ENCODE measurements around the gene HOXA6.

HOXA6 gene

GRCh38 chr7:27124902-27125689 is 22.5 kb downstream of the HOXA6 start:
- Histone ChIP-seq H4K20me1 (ENCODE audit: insufficient read depth, low read length) (no peaks in the 10 kb centered on the region), H3K9ac (ENCODE audit: low read length) (no peak overlapping the region), H3K27ac (ENCODE audit: low read depth, low read length, poor library complexity, severe bottlenecking) (no peak overlapping the region), H3K9me2 (ENCODE audit: low read depth, low read length) (no peaks in the 10 kb centered on the region), H3K4me3 (ENCODE audit: low read depth, low read length, poor library complexity, severe bottlenecking) (no peak overlapping the region), H3K4me1 (ENCODE audit: insufficient read depth, low read length, severe bottlenecking) (no peaks in the 10 kb centered on the region), H3F3A (ENCODE audit: insufficient read depth, low read length) (no peaks in the 10 kb centered on the region), H3K4me2 (ENCODE audit: low read length) (no peak overlapping the region), H3K27me3 (ENCODE audit: insufficient read depth, low read length) (no peaks in the 10 kb centered on the region; the same call in 1 of the 2 replicates), H3K36me3 (ENCODE audit: insufficient read depth, low read length) (no peaks in the 10 kb centered on the region), H3K9me3 (ENCODE audit: low read length) (no peaks in the 10 kb centered on the region), H3K79me2 (ENCODE audit: insufficient read depth, low read length) (no peaks in the 10 kb centered on the region), H2AFZ (ENCODE audit: low read length) (no peak overlapping the region)
- no peak for TF ChIP-seq CTCF (IDR thresholded peaks at IDR 0.05; ENCODE audit: low read length)

- Histone ChIP-seq H3K27me3 (ENCODE audit: insufficient read depth, low read length) (no peaks in the 10 kb centered on the region; the same call in 1 of the 2 replicates), H4K20me1 (ENCODE audit: insufficient read depth, low read length) (no peaks in the 10 kb centered on the region), H3K4me3 (ENCODE audit: low read depth, low read length, poor library complexity, severe bottlenecking) (no peak overlapping the region)
Observed at GRCh38 chr7:27124096-27124901, 23.3 kb downstream of the HOXA6 start.

GRCh38 chr7:27123477-27124053 is 24.0 kb downstream of the HOXA6 start:
- Histone ChIP-seq H3K4me3 (ENCODE audit: low read depth, low read length, poor library complexity, severe bottlenecking) (no peak overlapping the region), H4K20me1 (ENCODE audit: insufficient read depth, low read length) (no peaks in the 10 kb centered on the region), H3K79me2 (ENCODE audit: insufficient read depth, low read length) (no peaks in the 10 kb centered on the region), H3K4me1 (ENCODE audit: insufficient read depth, low read length, severe bottlenecking) (no peaks in the 10 kb centered on the region), H3K9ac (ENCODE audit: low read length) (no peak overlapping the region), H3K9me2 (ENCODE audit: low read depth, low read length) (no peaks in the 10 kb centered on the region), H3F3A (ENCODE audit: insufficient read depth, low read length) (no peaks in the 10 kb centered on the region), H3K36me3 (ENCODE audit: insufficient read depth, low read length) (no peaks in the 10 kb centered on the region), H3K27me3 (ENCODE audit: insufficient read depth, low read length) (no peaks in the 10 kb centered on the region; the same call in 1 of the 2 replicates), H3K27ac (ENCODE audit: low read depth, low read length, poor library complexity, severe bottlenecking) (no peak overlapping the region), H3K4me2 (ENCODE audit: low read length) (no peak overlapping the region), H2AFZ (ENCODE audit: low read length) (no peak overlapping the region), H3K9me3 (ENCODE audit: low read length) (no peaks in the 10 kb centered on the region)
- no peak for TF ChIP-seq CTCF (IDR thresholded peaks at IDR 0.05; ENCODE audit: low read length)
- TF ChIP-seq EZH2 (IDR thresholded peaks at IDR 0.05; ENCODE audit: borderline replicate concordance, low read length) = no peak

More at GRCh38 chr7:27124096-27124901, 23.3 kb downstream of the HOXA6 start:
- H2AFZ ChIP-seq (ENCODE audit: low read length) = no peak overlapping the region
- no peaks in the 10 kb centered on the region for H3K9me3 ChIP-seq (ENCODE audit: low read length)
- no peaks in the 10 kb centered on the region for H3K4me1 ChIP-seq (ENCODE audit: insufficient read depth, low read length, severe bottlenecking)
- no peaks in the 10 kb centered on the region for H3K9me2 ChIP-seq (ENCODE audit: low read depth, low read length)
- H3K36me3 ChIP-seq (ENCODE audit: insufficient read depth, low read length) = no peaks in the 10 kb centered on the region
- H3K27ac ChIP-seq (ENCODE audit: low read depth, low read length, poor library complexity, severe bottlenecking) = no peak overlapping the region
- no peaks in the 10 kb centered on the region for H3K79me2 ChIP-seq (ENCODE audit: insufficient read depth, low read length)
- H3K9ac ChIP-seq (ENCODE audit: low read length) = no peak overlapping the region
- no peak overlapping the region for H3K4me2 ChIP-seq (ENCODE audit: low read length)
- no peak for TF ChIP-seq EZH2 (IDR thresholded peaks at IDR 0.05; ENCODE audit: borderline replicate concordance, low read length)
- H3F3A ChIP-seq (ENCODE audit: insufficient read depth, low read length) = no peaks in the 10 kb centered on the region
